OCI-LY7 (cell line): Measurements from ENCODE around the gene CSNK1G2.

Experiments
- CTCF ChIP-seq: fragments of 200-600 bp; sonication (generic); conservative IDR thresholded peaks from 2 replicates; pipeline ENCODE4 v1.5.1; 2014; ENCODE audit warnings: mild to moderate bottlenecking, antibody characterized with exemption, low read length, moderate library complexity, mixed read lengths
- EZH2phosphoT487 ChIP-seq: fragments of 200-600 bp; sonication (generic); IDR thresholded peaks from 2 replicates; pipeline ENCODE4 v1.6.1; 2018; ENCODE audit warnings: low read depth, borderline replicate concordance, mild to moderate bottlenecking, mixed run types, antibody characterized with exemption, low read length, moderate library complexity, mixed read lengths

- no peak for TF ChIP-seq CTCF
- TF ChIP-seq EZH2phosphoT487: no peak
Measured at GRCh38 chr19:1917146-1917545, 23.8 kb upstream of the CSNK1G2 start.
